RWPE2 (cell line): Measurements from ENCODE around the gene TSHZ2.

ENCODE experiments used
- ATAC-seq: fragments of 200-7000 bp; cut with Tn5 transposase; 3 replicates; pipeline ENCODE4 v1.9.1; 2021; ENCODE audit warnings: low read depth
- DNase-seq: peaks from one replicate; pipeline ENCODE4 v3.0.0-alpha.2; 2020; ENCODE audit warnings: low spot score
- H3K27ac ChIP-seq: fragments of 450-650 bp; 2 replicates; pipeline ENCODE4 v1.5.1; 2017; ENCODE audit warnings: mild to moderate bottlenecking; ENCODE audit not compliant: poor library complexity, severe bottlenecking
- H3K27me3 ChIP-seq: fragments of 250-450 bp; sonication (Bioruptor Pico); 2 replicates; pipeline ENCODE4 v1.5.1; 2021; ENCODE audit warnings: mild to moderate bottlenecking, moderate library complexity; ENCODE audit not compliant: insufficient read depth, poor library complexity, severe bottlenecking
- H3K36me3 ChIP-seq: fragments of 250-450 bp; sonication (Bioruptor Pico); 2 replicates; pipeline ENCODE4 v1.5.1; 2020; ENCODE audit warnings: low read depth, mild to moderate bottlenecking, moderate library complexity
- H3K4me1 ChIP-seq: fragments of 250-450 bp; sonication (Bioruptor Pico); 2 replicates; pipeline ENCODE4 v1.5.1; 2021; ENCODE audit warnings: mild to moderate bottlenecking, moderate library complexity; ENCODE audit not compliant: insufficient read depth, poor library complexity, severe bottlenecking
- H3K4me3 ChIP-seq: fragments of 250-450 bp; sonication (Bioruptor Pico); 2 replicates; pipeline ENCODE4 v1.5.1; 2021; ENCODE audit warnings: mild to moderate bottlenecking, moderate library complexity; ENCODE audit not compliant: severe bottlenecking
- H3K9me3 ChIP-seq: fragments of 250-450 bp; sonication (Bioruptor Pico); 2 replicates; pipeline ENCODE4 v1.5.1; 2021; ENCODE audit warnings: mild to moderate bottlenecking, moderate library complexity; ENCODE audit not compliant: severe bottlenecking
- TF ChIP-seq, protein P1 (sequence below): fragments of 450-650 bp; IDR thresholded peaks from one replicate; pipeline ENCODE4 v1.5.1; 2017; ENCODE audit warnings: mild to moderate bottlenecking, moderate library complexity; ENCODE audit not compliant: poor library complexity, severe bottlenecking

Gene TSHZ2

DNA sequence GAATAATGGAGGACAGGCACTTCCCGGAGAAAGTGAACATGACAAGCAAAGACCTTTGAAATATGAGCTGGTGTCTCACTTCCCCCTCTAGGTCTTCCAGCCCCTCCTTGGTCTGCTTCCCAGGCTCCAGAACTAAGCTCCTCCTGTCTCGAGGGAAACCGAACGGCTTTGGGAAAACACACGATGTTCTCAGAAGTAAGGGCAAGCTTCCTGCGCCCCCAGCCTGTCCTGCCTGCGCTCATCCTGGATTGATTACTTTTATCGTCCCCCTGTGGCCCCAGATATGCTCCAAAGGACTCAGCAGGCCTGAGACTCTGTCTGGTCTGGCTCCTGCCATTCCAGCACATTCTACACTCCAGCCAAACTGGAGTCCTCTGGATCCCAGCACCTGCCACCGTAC is 538.1 kb downstream of the TSHZ2 start:
- Histone ChIP-seq H3K4me3 (no peak overlapping the region), H3K27me3 (no peaks in the 10 kb centered on the region), H3K4me1 (no peaks in the 10 kb centered on the region), H3K36me3 (no peaks in the 10 kb centered on the region), H3K9me3 (no peaks in the 10 kb centered on the region), H3K27ac (no peak overlapping the region)
- DNase-seq: no peak
- TF ChIP-seq, protein P1, sequence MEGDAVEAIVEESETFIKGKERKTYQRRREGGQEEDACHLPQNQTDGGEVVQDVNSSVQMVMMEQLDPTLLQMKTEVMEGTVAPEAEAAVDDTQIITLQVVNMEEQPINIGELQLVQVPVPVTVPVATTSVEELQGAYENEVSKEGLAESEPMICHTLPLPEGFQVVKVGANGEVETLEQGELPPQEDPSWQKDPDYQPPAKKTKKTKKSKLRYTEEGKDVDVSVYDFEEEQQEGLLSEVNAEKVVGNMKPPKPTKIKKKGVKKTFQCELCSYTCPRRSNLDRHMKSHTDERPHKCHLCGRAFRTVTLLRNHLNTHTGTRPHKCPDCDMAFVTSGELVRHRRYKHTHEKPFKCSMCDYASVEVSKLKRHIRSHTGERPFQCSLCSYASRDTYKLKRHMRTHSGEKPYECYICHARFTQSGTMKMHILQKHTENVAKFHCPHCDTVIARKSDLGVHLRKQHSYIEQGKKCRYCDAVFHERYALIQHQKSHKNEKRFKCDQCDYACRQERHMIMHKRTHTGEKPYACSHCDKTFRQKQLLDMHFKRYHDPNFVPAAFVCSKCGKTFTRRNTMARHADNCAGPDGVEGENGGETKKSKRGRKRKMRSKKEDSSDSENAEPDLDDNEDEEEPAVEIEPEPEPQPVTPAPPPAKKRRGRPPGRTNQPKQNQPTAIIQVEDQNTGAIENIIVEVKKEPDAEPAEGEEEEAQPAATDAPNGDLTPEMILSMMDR: no peak
- no peak; the same call in 2 of the 3 replicates for ATAC-seq

DNA sequence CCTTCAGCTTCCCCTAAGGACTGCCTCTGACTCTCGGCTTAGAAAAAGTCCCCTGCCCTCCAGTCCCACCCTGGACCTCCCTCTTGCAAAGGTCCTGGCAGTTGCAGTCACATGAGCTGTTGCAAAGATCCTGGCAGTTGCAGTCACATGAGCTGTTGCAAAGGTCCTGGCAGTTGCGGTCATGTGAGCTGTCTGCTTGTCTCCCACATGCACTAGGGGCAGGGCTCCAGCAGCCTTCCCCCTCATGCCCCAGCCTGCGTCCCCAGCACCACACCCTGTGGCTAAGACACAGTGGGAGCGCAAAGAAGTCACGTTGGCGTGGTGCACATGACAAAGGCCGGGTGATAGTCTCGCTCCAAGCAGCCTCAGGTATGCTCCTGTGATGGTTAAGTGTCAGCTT is 538.5 kb downstream of the TSHZ2 start:
- H3K27me3 ChIP-seq: no peaks in the 10 kb centered on the region
- H3K36me3 ChIP-seq: no peaks in the 10 kb centered on the region
- H3K4me1 ChIP-seq: no peaks in the 10 kb centered on the region
- no peak for DNase-seq
- TF ChIP-seq, protein P1: no peak
- H3K4me3 ChIP-seq: no peak overlapping the region
- no peaks in the 10 kb centered on the region for H3K9me3 ChIP-seq
- H3K27ac ChIP-seq: no peak overlapping the region
- ATAC-seq: peak; percentile 20; the same call in 1 of the 3 replicates

DNA sequence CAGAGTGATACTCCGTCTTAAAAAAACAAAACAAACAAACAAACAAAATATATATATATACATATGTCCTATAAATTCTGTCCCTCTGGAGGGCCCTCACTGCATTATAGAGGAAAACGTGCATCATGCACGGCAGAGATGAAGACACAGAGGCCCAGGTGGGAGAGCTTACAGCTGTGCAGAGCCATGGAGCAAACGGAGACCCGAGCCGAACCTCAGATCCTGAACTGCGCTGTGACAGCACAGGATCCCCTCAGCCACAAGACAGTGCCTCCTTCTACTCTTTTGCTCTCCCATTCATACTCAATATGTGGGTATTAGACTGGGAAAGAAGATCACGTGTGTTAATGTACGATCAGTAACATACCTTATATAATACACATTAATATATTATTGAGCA is 539.9 kb downstream of the TSHZ2 start:
- peak; percentile 59 for DNase-seq
- no peaks in the 10 kb centered on the region for H3K27me3 ChIP-seq
- H3K36me3 ChIP-seq: no peaks in the 10 kb centered on the region
- H3K27ac ChIP-seq: no peak overlapping the region
- H3K4me1 ChIP-seq: no peaks in the 10 kb centered on the region
- no peak overlapping the region for H3K4me3 ChIP-seq
- ATAC-seq: 0 out of 3 replicates have a peak, but pooled peaks have one; percentile 10
- H3K9me3 ChIP-seq: no peaks in the 10 kb centered on the region
- TF ChIP-seq, protein P1: no peak

DNA sequence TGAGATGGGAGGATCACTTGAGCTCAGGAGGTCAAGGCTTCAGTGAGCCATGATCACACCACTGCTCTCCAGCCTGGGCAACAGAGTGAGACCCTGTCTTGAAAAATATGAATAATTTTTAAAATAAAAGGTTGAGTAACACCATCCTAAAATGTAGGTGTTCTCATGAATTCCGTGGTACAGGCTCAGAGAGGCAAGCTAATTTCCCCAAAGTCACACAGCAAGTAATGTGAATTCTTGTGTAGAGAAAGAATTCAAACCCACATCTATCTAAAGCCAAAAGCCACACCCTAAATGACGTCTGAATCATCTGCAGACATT is 541.0 kb downstream of the TSHZ2 start:
- Histone ChIP-seq H3K27ac (no peak overlapping the region), H3K36me3 (no peaks in the 10 kb centered on the region), H3K4me1 (no peaks in the 10 kb centered on the region), H3K9me3 (no peaks in the 10 kb centered on the region), H3K4me3 (no peak overlapping the region), H3K27me3 (no peaks in the 10 kb centered on the region)
- TF ChIP-seq, protein P1: no peak
- ATAC-seq (no peak; the same call in 2 of the 3 replicates), DNase-seq (peak; percentile 18)

DNA sequence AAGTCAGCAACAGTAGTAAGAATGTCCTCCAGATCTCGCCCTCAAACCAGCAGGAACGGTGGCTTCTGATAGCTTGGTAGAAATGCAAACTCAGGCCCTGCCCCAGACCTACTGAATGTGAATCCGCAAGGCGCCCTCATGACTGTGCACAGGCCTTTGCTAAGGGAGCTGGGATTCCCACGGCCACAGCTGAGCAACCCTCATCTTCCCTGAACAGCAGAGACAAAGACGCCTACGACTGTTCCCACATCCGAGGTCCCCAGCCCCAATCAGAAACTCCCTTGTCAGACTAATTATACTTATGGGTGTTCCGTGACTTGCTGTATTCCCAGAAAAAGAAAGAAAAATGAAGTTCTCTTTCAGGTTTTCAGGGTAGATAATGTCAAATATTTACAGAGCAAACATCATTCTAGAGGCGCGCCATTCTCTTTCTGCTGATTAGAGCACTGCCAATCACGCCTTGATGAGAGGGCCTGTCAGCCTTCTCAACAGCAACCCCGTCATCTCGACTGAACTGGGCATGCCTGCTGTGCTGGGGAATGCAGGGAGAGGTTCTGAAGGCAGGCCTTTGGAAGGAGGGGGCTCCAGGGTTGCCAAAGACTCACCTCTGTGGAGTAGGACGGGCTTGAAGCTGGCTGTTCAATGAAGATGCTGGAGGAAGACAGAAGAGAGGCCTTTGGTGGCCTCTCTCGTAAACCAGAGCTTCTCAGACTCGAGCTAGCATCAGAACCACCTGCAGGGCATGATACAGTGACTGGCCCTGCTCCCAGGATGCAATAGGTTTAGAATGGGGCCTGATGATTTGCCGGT is 541.5 kb downstream of the TSHZ2 start:
- DNase-seq (peak; percentile 68), ATAC-seq (0 out of 3 replicates have a peak, but pooled peaks have one; percentile 17)
- no peaks in the 10 kb centered on the region for H3K9me3 ChIP-seq
- H3K4me3 ChIP-seq: no peak overlapping the region
- H3K4me1 ChIP-seq: no peaks in the 10 kb centered on the region
- H3K36me3 ChIP-seq: no peaks in the 10 kb centered on the region
- TF ChIP-seq, protein P1: no peak
- H3K27me3 ChIP-seq: no peaks in the 10 kb centered on the region
- H3K27ac ChIP-seq: no peak overlapping the region
